ENCODE results near the gene LPP.

DNA sequence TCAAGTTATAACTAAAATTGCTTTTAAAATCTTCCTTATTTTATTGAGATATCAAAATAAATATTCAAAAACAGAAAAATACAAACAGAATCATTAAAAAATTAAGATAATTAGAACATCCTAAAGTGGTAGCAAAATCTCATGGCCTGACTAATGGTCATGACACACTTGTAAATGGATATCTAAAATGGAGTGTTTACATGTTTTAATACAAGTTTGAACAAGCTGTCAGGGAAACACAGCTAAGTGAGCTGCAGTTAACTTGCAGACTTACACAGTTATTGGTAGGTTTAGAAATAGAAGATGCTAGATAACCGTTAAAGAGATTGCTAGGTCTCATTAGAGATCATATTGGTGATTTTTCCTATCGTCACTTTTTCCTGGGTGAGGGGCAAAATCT is 242.3 kb downstream of the LPP start:
- TF ChIP-seq, protein P1, sequence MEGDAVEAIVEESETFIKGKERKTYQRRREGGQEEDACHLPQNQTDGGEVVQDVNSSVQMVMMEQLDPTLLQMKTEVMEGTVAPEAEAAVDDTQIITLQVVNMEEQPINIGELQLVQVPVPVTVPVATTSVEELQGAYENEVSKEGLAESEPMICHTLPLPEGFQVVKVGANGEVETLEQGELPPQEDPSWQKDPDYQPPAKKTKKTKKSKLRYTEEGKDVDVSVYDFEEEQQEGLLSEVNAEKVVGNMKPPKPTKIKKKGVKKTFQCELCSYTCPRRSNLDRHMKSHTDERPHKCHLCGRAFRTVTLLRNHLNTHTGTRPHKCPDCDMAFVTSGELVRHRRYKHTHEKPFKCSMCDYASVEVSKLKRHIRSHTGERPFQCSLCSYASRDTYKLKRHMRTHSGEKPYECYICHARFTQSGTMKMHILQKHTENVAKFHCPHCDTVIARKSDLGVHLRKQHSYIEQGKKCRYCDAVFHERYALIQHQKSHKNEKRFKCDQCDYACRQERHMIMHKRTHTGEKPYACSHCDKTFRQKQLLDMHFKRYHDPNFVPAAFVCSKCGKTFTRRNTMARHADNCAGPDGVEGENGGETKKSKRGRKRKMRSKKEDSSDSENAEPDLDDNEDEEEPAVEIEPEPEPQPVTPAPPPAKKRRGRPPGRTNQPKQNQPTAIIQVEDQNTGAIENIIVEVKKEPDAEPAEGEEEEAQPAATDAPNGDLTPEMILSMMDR (IDR thresholded peaks at IDR 0.05; ENCODE audit: insufficient read depth, low read length, poor library complexity, severe bottlenecking): no peak
- no peak for TF ChIP-seq EZH2phosphoT487 (conservative IDR thresholded peaks at IDR 0.05; ENCODE audit: low read length)

Measured in SU-DHL-6 (cell line).